GM18907 (cell line): ENCODE measurements around the gene COX19.
A peak's percentile ranks its signal among the peaks of the same experiment; 100 is the strongest.
"Not testable (repeated sequence)": the region's sequence is repeated elsewhere in the genome, so short reads cannot be mapped to it uniquely, and the experiment has no call there.

Source experiments
- ATAC-seq: cut with Tn5 transposase; IDR thresholded peaks from one replicate; pipeline ENCODE4 v1.9.1; 2021; ENCODE audit warnings: mild to moderate bottlenecking, moderate library complexity; ENCODE audit not compliant: unreplicated experiment

COX19 gene

DNA sequence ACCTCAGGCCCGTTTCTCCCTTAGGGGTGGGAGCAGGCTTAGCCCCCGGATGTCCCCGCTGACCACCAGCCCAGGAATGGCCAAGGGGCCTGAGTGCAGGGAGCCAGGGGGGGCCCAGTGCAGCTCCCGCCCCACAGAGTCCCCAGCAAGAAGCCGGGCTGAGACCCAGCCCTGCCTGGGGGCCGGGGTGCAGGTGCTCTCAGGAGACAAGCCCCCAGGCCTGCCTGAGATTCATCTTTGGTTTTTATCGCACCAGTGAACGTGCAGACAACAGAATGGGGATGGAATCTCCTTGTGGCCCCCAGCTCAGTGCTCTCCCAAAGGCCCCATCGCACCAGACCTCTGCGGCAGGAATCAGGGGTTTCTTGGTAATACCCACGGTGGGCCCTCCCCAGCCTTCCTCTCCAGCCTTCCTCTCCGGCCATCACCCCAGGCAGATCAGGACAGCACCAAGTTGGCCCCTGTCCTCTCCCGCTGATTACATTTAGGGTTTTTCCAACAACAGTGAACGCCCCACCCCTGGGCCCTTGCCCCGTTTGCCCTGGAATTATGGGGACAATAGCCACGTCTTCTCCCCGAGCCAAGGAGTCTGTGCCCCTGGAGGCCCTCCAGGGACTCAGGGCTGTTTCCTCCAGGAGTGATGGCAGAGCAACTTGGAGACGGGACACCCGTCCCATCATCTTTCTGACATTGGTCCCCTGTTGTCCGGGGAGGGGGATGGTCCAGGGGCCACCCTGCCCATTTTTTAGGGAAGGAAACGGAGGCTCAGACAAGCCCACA lies 43.3 kb downstream of the COX19 start:
- no peak for ATAC-seq

- ATAC-seq, result no peak
Observed at GRCh38 chr7:930975-931758, 44.2 kb downstream of the COX19 start.

DNA sequence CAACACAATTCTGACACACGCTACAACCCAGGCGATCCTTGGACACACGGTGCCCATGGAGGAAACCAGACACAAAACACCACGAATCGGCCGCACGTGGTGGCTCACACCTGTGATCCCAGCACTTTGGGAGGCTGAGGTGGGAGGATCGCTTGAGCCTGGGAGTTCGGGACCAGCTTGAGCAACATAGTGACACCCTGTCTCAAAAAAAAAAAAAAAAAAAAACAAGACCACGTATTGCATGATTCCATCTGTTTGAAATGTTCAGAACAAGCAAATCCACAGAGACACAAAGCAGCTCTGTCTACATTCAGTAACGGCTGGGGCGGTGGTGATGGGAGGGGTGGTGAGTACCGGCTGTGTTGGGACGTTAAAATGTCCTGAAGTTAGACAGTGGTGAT lies 46.0 kb downstream of the COX19 start:
- no peak for ATAC-seq

- ATAC-seq, result no peak
Observed at GRCh38 chr7:927031-927671, 48.2 kb downstream of the COX19 start.

GRCh38 chr7:926061-927030 lies 49.0 kb downstream of the COX19 start:
- ATAC-seq, result no peak

DNA sequence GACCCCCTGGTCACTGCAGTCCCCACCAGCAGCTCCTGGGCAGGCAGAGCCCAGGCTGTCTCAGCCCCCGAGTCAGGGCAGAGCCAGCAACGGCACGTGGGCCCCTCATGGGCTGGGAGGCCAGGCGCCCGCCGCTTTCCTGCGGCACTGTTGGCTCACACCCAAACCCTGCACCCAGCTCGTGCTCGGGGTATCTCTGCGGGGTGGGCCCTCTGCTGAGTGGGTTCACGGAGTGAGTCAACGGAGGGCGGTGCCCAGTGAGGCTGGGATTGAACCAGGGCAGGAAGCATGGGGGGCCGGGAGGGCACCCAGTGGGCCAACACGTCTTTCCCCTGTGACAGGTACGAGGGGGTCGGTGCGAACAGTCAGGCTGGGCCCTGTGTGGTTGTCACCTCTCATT lies 49.7 kb downstream of the COX19 start:
- no peak for ATAC-seq

DNA sequence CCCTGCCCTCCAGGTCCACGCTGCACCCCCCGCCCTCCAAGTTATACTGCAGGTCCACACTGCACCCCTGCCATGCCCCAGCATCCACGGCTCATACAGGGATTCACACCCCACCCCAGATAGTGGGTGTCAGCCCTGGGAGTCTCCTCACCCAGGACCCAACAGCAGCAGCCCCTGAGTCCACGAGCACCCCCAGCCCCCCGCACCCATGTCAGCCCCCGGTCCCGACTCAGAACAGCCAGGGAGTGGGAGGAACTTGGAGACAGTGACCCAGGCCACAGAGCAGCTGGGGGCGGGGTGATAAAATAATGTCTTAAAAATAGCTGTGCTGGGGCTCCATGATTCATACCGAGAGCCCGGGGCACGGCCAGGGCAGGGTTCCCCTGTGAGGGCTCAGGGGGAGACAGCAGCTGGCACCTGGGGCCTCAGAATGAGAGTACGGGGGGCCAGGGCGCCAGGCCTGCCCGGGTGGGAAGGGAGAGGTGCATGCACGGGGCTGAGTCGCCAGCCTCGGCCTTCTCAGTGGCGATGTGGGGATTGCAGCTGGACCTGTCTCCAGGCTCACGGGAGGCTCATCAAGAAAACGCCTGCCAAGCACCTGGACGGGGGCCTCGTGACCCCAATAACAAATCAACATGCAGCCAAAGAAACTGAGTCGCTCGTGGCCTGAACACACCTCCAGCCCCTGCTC lies 50.7 kb downstream of the COX19 start:
- peak; percentile 53 for ATAC-seq

GRCh38 chr7:924042-924441 lies 51.3 kb downstream of the COX19 start:
- ATAC-seq, result not testable (repeated sequence)

DNA sequence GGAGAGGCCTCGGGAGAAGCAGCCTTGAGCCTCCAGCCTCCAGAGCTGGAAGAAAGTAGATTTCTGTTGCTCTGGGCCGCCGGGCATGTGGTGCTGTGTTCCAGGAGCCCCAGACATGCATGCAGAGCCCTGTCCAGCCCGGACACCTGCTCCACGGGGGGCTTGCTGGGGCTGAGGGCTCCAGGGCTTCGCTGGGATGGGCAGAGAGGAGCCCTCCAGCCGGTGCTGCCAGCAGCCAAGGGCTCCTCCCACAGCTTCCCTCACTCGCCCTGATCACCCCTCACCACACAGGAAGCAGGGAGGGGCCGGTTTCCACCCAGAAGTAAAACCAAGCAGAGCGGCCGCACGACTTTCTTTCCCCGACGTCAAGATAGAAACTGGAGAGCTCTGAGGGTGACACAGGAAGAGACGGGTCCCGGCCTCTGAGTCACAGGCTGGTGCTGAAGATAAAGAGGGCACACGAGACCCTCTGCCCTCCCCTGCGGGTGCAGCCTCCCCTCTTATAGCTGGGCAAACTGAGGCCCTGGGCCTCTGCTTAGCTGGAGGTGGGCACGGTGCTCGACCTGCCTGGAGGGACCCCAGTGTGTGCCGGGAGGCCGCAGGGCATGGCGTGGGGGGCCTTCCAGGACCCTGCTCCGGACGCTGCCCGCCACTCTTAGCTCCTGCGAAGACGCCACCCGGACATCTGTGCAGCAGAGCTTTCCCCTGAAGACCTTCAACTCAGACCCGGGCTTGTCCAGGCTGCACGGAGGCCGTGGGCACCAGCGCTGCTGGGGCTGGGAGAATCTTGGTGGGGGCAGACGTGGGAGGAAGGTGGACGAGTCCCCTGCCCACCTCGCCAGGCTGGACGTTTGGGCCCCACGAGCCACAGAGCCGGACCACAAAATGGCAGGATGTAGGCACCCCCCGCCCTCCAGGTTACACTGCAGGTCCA lies 52.0 kb downstream of the COX19 start:
- peak; percentile 78 for ATAC-seq

GRCh38 chr7:922334-923107 lies 52.8 kb downstream of the COX19 start:
- ATAC-seq, result no peak

DNA sequence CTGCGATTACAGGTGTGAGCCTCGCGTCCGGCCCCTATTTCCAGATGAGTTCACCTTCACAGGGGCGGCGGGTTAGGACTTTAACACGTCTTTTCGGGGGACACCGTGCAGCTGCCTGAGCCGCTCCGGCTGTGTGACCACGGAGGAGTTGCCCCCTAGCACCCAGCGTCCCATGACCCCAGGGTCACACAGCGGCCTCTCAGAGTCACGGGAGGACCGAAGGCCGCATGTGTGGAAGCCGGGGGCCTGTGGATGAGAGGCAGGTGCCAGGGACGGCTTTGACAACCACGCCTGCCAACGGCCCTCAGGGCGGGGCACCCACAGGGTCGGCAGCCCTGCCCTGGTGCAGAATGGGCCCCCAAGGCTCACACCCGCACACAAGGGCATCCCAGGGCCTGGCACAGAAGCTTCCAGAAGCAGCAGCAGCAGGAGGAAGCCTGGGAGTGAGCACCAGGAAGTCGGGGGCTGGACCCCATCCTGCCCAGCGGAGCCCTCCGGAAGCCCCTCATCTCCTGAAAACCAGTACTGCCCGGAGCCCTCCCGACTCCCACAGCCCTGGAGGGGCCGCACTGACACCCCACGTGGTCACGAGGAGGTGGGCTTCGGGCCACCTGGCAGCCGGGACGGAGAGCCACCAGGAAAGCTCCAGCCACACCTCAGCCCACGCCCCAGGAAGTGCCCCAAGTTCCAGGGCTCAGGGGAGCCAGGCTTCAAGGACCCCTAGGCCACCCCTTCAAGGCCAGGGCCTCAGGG lies 53.6 kb downstream of the COX19 start:
- no peak for ATAC-seq

GRCh38 chr7:921071-921461 lies 54.3 kb downstream of the COX19 start:
- ATAC-seq, result no peak

DNA sequence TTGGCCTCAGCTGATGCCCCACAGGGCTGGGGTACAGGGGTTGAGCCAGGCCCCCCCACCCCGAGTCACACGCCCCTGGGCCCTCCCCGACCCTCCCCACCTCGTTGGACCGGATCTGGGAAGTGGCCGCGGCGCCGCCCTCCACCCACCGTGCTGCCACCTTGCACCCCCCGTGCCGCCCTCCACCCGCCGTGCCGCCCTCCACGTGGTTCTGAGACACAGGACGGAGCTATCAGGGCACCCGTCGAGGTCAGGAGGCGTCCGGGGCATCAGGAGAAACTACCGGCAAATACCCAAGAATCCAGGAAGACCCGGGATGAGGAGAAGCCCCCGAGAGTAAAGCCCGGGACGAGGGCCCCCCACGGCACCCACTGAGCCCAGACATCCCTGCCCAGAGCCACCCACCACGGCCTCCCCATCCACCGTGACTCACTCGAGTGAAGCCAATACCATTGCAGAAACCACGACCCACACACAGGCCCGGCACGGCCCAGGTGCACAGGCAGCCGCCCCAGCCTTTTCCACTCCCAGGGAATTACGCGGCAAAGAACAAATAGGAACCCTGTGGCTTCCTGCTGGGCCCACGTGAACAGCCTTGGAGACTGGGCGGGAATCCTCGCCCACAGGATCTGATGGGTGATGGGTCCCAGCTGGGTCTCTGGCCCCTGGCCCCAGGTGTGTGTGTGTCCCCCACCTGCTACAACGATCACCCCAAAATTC lies 54.8 kb downstream of the COX19 start:
- no peak for ATAC-seq

DNA sequence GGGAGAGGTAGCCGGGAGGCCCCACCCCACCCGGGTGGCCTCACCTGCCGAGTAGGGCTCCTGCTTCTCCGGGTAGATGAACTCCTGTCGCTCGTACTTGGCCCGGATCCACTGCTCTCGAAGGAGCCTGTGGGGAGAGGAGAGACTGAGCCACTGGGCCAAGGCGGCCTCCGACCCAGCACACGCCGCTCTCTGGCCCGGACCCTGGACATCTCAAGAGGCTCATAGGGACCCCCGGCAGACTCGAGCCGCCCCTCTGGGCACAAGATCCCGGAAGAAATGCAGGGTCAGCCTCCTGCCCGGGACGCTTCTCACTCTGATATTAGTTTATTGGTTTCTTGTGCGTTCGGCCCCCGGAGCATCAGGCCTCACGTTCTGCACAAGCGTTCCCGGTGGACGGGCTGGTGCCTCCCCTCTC lies 55.4 kb downstream of the COX19 start:
- no peak for ATAC-seq

DNA sequence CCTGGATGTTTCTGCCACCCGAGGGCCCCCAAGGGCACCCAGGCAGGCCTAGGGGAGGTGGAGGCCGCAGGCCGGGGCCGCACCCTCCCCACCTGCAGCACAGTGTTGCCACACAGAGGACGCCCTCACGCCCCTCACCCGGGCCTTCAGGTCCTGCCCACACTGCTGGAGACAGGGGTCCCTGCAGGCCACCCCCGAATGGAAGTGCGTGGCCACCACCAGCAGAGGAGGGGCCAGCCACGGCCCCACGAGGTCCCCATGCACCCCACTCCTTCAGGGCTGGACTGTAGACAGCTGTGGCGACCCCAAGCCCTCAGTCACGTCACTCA lies 56.3 kb downstream of the COX19 start:
- ATAC-seq, result no peak

DNA sequence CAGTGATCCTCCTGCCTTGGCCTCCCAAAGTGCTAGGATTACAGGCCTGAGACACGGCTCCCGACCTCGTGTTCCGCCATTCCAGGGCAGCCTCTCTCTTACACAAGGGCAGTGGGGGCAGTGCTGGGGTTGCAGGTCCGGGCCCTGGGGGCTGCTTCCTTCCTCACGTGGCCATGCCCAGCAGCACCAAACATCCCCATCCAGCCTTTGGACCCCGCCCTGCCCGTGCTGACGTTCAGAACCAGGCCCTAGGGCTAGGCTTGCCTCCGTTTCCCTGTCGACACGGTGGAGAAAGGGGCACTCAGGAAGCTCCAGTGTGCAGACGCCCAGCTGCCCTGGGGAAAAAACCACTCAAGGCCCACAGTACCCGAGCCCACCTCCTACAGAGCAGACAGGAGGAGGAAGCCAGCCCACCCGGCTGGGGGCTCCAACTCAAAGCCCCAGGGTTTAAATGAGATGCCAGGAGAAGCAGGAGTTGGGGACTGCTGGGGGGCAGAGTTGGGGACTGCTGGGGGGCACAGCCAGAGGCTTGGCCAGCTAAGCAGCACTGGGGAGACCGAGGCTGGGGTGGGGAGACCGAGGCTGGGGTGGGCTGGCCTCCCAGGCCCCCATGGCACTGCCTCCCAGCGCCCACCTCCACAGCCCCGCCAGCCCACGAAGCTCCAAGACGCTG lies 56.8 kb downstream of the COX19 start:
- ATAC-seq, result no peak

DNA sequence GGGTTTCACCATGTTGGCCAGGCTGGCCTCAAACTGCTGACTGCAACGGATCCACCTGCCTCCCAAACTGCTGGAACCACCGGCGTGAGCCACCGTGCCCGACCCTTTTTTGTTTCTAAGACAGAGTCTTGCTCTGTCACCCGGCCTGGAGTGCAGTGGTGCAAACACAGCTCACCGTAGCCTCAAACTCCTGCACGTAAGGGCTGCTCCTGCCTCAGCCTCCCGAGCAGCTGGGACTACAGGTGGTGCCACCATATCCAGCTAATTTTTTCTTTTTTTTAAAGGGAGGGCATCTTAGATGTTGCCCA lies 57.3 kb downstream of the COX19 start:
- no peak for ATAC-seq
